ELF-1 (cell line): Measurements from ENCODE around the gene PIP4P1.

ENCODE experiments used
- DNase-seq: peaks from one replicate; pipeline ENCODE4 v3.0.0-alpha.2; 2016; ENCODE audit warnings: low read depth, low spot score

Gene PIP4P1

DNA sequence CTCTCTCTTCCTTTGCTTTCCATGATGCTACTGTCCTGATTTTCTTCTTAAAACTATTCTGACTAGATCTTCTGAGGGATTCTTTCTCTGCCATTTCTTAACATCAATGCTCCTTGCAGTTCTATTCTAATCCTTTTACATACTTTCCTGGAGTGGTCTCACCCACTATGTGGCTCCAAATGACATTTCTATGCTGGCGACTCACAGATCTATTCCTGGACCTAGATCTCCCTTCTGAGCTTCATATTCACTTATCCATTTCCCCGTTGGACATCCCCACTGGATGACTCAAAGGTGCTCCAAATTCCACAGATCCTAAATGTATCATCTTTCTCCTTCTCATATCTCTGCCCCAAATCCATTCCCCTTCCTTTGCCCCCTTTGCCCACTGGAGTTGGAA lies 52.0 kb downstream of the PIP4P1 start:
- no peak for DNase-seq
